GM21529 (cell line): ENCODE data around the gene TMEM45B.
"Not testable (repeated sequence)": the region's sequence is repeated elsewhere in the genome, so short reads cannot be mapped to it uniquely, and the experiment has no call there.

ENCODE experiments used
- ATAC-seq: cut with Tn5 transposase; IDR thresholded peaks from one replicate; pipeline ENCODE4 v1.9.1; 2021; ENCODE audit not compliant: unreplicated experiment

TMEM45B gene

DNA sequence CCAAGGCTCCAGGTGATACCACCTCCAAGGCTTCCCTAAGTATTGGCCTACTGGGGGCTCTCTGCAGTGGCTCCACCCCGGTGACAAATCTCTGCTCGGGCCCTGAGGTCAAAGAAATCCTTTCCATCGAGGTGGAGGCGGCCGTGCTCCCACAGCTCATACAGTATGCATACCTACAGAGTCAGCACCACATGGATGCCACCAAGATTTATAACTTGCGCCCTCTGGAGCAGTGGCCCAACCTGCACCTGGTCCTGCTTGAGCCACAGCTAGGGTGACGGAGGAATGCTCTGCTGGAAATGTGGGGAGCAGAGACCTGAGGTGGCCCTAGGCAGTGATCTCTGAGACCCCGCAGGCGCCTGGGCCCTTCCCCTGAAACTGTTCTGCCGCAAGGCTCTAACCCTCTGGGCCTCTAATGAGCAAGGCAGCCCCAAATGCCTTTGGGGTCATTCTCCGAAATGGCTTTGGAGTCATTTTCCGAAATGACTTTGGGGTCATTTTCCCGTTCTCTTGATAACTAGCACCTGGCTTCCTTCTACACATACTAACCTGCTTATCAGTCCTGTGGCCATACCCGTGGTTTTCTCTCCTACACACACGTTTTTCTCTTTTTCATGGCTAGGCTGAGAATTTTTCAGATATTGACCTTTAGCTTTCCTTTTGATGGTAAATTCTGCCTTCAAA lies 33.9 kb downstream of the TMEM45B start:
- no peak for ATAC-seq

DNA sequence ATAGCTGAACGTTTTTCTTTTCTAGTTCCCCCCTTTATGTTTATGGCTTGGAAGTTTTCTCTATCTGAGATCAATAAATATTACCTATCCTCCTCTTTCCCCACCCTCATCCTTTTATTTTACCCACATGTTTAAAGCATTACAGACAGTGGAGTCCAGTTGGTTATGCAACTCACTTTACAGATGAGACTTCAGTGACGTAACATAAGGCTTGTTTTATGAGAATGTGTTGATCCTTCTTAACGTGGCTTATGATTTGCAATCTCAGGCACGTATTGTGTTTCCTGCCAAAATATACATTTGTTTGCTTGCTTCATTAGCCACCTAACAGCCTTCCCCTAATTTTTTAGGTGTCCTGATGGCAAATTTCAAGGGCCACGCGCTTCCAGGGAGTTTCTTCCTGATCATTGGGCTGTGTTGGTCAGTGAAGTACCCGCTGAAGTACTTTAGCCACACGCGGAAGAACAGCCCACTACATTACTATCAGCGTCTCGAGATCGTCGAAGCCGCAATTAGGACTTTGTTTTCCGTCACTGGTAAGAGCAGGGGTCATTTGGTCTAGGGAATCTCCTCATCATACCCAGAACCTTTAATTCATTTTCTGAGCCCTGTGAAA lies 36.6 kb downstream of the TMEM45B start:
- ATAC-seq: no peak

GRCh38 chr11:129853518-129854231 lies 38.0 kb downstream of the TMEM45B start:
- ATAC-seq: no peak

DNA sequence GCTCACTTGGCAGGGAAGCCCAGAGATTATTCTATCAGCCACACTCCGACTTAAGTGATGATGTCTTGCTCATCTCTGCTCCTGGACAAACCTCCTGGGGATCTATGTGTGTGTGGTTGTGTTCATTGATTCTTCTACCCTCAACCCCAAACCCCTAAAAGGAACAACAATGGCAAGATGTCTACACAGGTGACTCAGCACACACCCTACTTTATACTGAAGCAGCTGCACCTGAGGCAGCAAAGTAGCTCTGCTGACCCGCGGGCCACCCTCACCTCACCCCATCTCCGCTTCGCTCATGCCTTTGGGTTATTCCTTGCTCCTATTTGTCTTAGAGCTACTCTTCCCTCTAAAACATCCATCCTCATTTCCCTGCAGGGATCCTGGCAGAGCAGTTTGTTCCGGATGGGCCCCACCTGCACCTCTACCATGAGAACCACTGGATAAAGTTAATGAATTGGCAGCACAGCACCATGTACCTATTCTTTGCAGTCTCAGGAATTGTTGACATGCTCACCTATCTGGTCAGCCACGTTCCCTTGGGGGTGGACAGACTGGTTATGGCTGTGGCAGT lies 38.7 kb downstream of the TMEM45B start:
- no peak for ATAC-seq

DNA sequence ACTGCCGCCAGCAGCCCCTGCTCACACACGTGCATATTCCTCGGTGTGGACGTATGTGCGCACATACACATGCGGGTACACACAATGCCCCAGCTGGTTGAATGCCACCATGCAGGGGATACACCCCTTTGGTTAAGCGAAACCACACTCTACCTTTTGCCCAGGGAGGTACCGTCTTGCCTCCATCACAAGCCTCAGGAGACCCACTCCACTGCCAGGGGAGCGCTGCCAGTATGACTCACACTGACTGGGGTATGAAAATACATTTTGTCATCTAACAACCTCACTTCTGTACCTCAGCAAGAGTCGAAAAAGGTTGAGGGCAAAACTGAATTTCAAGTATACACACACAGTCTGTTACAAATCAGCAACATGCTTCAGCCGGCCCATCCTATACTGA lies 39.4 kb downstream of the TMEM45B start:
- no peak for ATAC-seq

GRCh38 chr11:129856036-129856435 lies 40.4 kb downstream of the TMEM45B start:
- ATAC-seq: no peak

- no peak for ATAC-seq
Measured at GRCh38 chr11:129861702-129862522, 46.3 kb downstream of the TMEM45B start.

DNA sequence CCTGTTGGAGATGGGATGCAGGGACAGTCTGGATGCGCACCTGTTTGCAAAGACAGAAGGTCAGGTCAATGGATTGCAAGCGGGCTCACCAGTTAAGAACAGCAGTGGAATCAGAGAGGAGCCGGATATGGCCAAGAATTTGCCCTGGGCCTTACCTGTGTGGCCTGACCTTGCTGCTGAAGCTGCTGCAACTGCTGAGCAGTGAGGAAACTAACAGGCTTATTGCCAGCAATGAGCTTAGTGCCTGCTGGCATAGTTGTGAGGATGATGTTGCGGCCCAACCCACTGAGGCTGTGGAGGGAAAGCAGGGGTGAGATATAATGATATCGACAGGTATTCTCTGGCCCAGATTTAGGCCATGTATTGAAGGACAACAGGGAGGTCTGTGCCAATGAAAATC lies 49.2 kb downstream of the TMEM45B start:
- no peak for ATAC-seq

DNA sequence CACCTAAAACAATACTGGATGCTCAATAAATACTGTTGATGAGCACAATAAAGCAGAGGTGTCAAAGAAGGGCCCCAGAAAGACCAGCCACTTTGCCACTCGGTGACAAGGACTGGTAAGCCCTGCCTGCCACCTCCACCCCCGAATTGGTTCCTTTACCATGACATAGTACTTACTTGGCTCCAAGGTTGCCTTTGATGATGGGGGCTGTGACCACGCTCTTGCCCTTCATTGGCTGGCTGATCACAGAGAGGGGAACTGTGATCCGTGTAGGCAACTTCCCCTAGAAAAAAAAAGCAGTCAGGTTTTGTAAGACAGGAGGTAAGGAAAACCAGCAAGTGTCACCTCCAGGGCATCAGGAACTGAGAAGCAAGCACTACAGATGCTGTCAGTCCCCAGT lies 50.1 kb downstream of the TMEM45B start:
- ATAC-seq: no peak

- no peak for ATAC-seq
Measured at GRCh38 chr11:129866311-129866710, 50.7 kb downstream of the TMEM45B start.

DNA sequence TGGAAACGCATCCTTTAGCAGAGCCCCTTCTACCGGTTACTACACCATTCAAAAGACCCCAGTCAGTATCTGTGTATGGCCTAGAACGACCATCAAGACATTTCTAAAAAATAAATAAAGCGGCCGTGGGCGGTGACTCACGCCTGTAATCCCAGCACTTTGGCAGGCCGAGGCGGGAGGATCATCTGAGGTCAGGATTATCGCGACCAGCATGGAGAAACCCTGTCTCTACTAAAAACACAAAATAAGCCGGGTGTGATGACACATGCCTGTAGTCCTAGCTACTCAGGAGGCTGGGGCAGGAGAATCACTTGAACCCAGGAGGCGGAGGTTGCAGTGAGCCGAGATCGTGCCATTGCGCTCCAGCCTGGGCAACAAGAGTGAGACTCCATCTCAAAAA lies 53.0 kb downstream of the TMEM45B start:
- ATAC-seq: not testable (repeated sequence)

DNA sequence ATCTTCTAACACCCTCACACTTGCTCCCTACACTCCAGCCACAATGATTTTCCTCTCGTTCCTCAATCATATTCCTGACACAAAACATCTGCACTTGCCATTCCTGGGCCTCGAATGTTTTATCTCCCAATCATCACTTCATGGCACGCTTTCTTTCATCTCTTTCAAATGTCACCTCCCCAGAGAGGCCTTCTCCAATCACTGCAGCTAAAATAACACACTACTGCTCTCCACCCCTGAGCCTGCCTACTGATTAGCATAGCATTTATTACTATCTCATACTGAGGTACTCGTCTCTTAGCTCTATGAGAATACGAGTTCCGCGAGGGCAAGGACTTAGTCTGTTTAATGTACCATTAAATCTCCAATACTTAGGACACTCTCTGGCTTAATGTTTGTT lies 56.3 kb downstream of the TMEM45B start:
- ATAC-seq: no peak

- ATAC-seq: no peak
Measured at GRCh38 chr11:129880311-129880710, 64.7 kb downstream of the TMEM45B start.

GRCh38 chr11:129881570-129882170 lies 66.0 kb downstream of the TMEM45B start:
- no peak for ATAC-seq

- no peak for ATAC-seq
Measured at GRCh38 chr11:129884581-129884980, 68.9 kb downstream of the TMEM45B start.

- ATAC-seq: no peak
Measured at GRCh38 chr11:129885381-129885780, 69.7 kb downstream of the TMEM45B start.

GRCh38 chr11:129888451-129888850 lies 72.8 kb downstream of the TMEM45B start:
- ATAC-seq: no peak

DNA sequence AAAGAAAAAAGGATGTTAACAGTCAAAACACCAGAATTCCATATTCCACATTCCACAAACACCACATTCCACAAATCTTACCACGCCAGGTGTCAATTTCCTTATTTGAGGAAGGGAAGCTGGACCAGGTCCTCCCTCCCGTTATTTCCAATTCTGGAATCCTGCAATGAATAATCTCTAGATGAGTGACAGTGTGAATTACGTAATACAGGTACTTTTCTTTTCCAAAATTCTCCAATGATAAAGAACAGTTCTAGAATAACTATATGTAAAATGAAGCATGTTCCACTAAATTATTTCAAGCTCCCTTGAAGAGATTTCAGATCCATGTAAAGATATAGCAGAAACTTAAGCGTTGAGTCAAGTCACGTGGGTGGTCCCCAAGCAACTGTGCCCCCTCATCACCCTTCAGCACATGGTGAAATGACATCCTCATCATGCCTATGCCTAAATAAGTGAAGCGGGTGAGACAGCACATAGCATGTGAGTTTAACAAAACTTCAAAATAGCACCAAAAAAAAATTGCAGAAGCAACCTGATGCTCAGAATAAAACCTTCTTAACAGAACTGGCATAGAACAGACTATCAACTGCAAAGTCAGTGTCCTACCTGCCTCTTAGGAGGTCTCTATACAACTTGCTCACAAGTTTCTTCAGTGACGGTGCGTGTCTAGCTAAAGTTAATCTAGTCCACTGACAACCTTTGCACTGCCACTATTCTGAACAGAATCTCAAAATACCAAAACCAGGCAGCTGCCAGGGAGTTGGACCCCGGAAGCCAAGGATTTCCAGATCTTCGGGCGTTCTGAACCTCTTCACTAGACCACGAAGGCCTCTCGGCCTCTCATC lies 78.9 kb downstream of the TMEM45B start:
- ATAC-seq: peak; percentile 1

GRCh38 chr11:129895126-129896041 lies 79.7 kb downstream of the TMEM45B start, which contains the start of gene NFRKB:
TSS of gene NFRKB (minus strand) at chr11:129895578. CDS start at chr11:129892849, 2,729 bp downstream.
- peak; percentile 96 for ATAC-seq
